NCI-H2227 treated with DMSO at 0.1 percent for 48 hours (cell line): Measurements from ENCODE around the gene NPLOC4.
"Not testable (repeated sequence)": the region's sequence is repeated elsewhere in the genome, so short reads cannot be mapped to it uniquely, and the experiment has no call there.

Experiments
- DNase-seq: peaks from one replicate; lab custom pipeline; 2025; lab: John Stamatoyannopoulos, UW

The NPLOC4 gene

GRCh38 chr17:81636505-81637288 lies at the start of gene NPLOC4, which contains the start of gene TSPAN10:
TSS of gene NPLOC4 (minus strand) at chr17:81637112. CDS start at chr17:81636930, 182 bp downstream.
TSS of gene TSPAN10 (plus strand) at chr17:81637196. CDS start at chr17:81642413, 5,217 bp downstream.
- peak; percentile 74 for DNase-seq

- no peak for DNase-seq
Measured at GRCh38 chr17:81686614-81687013, 49.7 kb upstream of the NPLOC4 start.

GRCh38 chr17:81685108-81685507 lies 48.2 kb upstream of the NPLOC4 start:
- no peak for DNase-seq

GRCh38 chr17:81684442-81684911 lies 47.6 kb upstream of the NPLOC4 start:
- DNase-seq = no peak

- DNase-seq = peak; percentile 98
Measured at GRCh38 chr17:81683584-81684441, 46.9 kb upstream of the NPLOC4 start, which contains the start of the genes ARL16 and HGS. TSS of gene ARL16 (minus strand) at chr17:81683797. CDS start at chr17:81683753, 44 bp downstream. TSS of gene HGS (plus strand) at chr17:81684011. CDS start at chr17:81684067, 56 bp downstream.

GRCh38 chr17:81683208-81683583 lies 46.3 kb upstream of the NPLOC4 start:
- DNase-seq = no peak

GRCh38 chr17:81682565-81683207 lies 45.8 kb upstream of the NPLOC4 start:
- DNase-seq = peak; percentile 23

GRCh38 chr17:81681672-81682071 lies 44.8 kb upstream of the NPLOC4 start:
- DNase-seq = no peak

GRCh38 chr17:81680150-81680549 lies 43.2 kb upstream of the NPLOC4 start:
- no peak for DNase-seq

- no peak for DNase-seq
Measured at GRCh38 chr17:81676906-81677305, 40.0 kb upstream of the NPLOC4 start.

GRCh38 chr17:81675515-81676221 lies 38.8 kb upstream of the NPLOC4 start:
- not testable (repeated sequence) for DNase-seq

GRCh38 chr17:81673561-81674258 lies 36.8 kb upstream of the NPLOC4 start:
- no peak for DNase-seq

GRCh38 chr17:81672954-81673353 lies 36.0 kb upstream of the NPLOC4 start:
- no peak for DNase-seq

- DNase-seq = no peak
Measured at GRCh38 chr17:81672504-81672903, 35.6 kb upstream of the NPLOC4 start.

- DNase-seq = no peak
Measured at GRCh38 chr17:81667754-81668153, 30.8 kb upstream of the NPLOC4 start.

- peak; percentile 89 for DNase-seq
Measured at GRCh38 chr17:81666342-81667191, 29.7 kb upstream of the NPLOC4 start, which contains the start of the genes CCDC137 and OXLD1. TSS of gene CCDC137 (plus strand) at chr17:81666737. CDS start at chr17:81666767, 30 bp downstream. TSS of gene OXLD1 (minus strand) at chr17:81666605. CDS start at chr17:81666577, 28 bp downstream.

- no peak for DNase-seq
Measured at GRCh38 chr17:81666092-81666341, 29.1 kb upstream of the NPLOC4 start.

- DNase-seq = peak; percentile 48
Measured at GRCh38 chr17:81665205-81666091, 28.5 kb upstream of the NPLOC4 start.

GRCh38 chr17:81664051-81664470 lies 27.1 kb upstream of the NPLOC4 start:
- no peak for DNase-seq
